Epithelial cell of proximal tubule (primary cell): ENCODE measurements around the gene BARHL1. TPM values are rescaled to one million over a fixed set of nuclear protein-coding genes. Genes with fewer than 3 reads are reported as not detected.
"Not testable (repeated sequence)": the region's sequence is repeated elsewhere in the genome, so short reads cannot be mapped to it uniquely, and the experiment has no call there.

Source experiments
- DNase-seq: peaks from one replicate; pipeline ENCODE4 v3.0.0-alpha.2; 2011; ENCODE audit warnings: low read depth
- H3K4me3 ChIP-seq: 2 replicates; pipeline ENCODE4 v1.5.1; 2011; ENCODE audit warnings: low read depth, mild to moderate bottlenecking, low read length
- CTCF ChIP-seq: conservative IDR thresholded peaks from 2 replicates; pipeline ENCODE4 v1.5.1; 2012; ENCODE audit warnings: low read depth, mild to moderate bottlenecking, low read length
- total RNA-seq: library from RNA; depleted of rRNA; stranded (reverse); fragments of >200 nt; gene quantifications from 2 replicates; pipeline ENCODE4 v1.2.3, GENCODE V29; 2015

The BARHL1 gene
- total RNA-seq, 1 donor from 2014 or later: not detected

- no peak overlapping the region for H3K4me3 ChIP-seq
- no peak for DNase-seq
- TF ChIP-seq CTCF: no peak
Observed at GRCh38 chr9:132564526-132564925, 17.9 kb upstream of the BARHL1 start.

- not testable (repeated sequence) for DNase-seq, H3K4me3 ChIP-seq
Observed at GRCh38 chr9:132568787-132569186, 13.6 kb upstream of the BARHL1 start.

GRCh38 chr9:132571806-132572600 lies 10.4 kb upstream of the BARHL1 start:
- no peak overlapping the region for H3K4me3 ChIP-seq
- no peak for TF ChIP-seq CTCF
- no peak for DNase-seq

- H3K4me3 ChIP-seq: no peak overlapping the region
- DNase-seq: no peak
- no peak for TF ChIP-seq CTCF
Observed at GRCh38 chr9:132572921-132573320, 9.5 kb upstream of the BARHL1 start.

- peak; percentile 83 for TF ChIP-seq CTCF
- no peak for DNase-seq
- no peak overlapping the region for H3K4me3 ChIP-seq
Observed at GRCh38 chr9:132575005-132575609, 7.3 kb upstream of the BARHL1 start.

- H3K4me3 ChIP-seq: no peak overlapping the region
- no peak for TF ChIP-seq CTCF
- no peak for DNase-seq
Observed at GRCh38 chr9:132575811-132576210, 6.6 kb upstream of the BARHL1 start.

GRCh38 chr9:132577119-132577518 lies 5.3 kb upstream of the BARHL1 start:
- no peak for DNase-seq
- H3K4me3 ChIP-seq: no peak overlapping the region
- no peak for TF ChIP-seq CTCF
